DOHH2 (cell line): ENCODE data around the gene TRMT11.

Experiments
- H3F3A ChIP-seq: fragments of 200-600 bp; sonication (generic), shearing (Covaris generic); 2 replicates; pipeline ENCODE4 v1.6.0; 2016; ENCODE audit warnings: antibody characterized with exemption, mild to moderate bottlenecking; ENCODE audit not compliant: control insufficient read depth, insufficient read depth
- H3K27ac ChIP-seq: fragments of 200-600 bp; sonication (generic); 2 replicates; pipeline ENCODE4 v1.5.1; 2014; ENCODE audit warnings: low read depth, mild to moderate bottlenecking, low read length, moderate library complexity
- H3K27me3 ChIP-seq: fragments of 200-600 bp; sonication (generic); 2 replicates; pipeline ENCODE4 v1.6.1; 2014; ENCODE audit warnings: mild to moderate bottlenecking, low read length, mixed read lengths; ENCODE audit not compliant: control insufficient read depth
- H3K36me3 ChIP-seq: fragments of 200-600 bp; sonication (generic); 2 replicates; pipeline ENCODE4 v1.6.1; 2014; ENCODE audit warnings: mild to moderate bottlenecking, low read length, moderate library complexity, mixed read lengths; ENCODE audit not compliant: control insufficient read depth
- H3K4me1 ChIP-seq: fragments of 200-600 bp; sonication (generic); 2 replicates; pipeline ENCODE4 v1.6.1; 2014; ENCODE audit warnings: mild to moderate bottlenecking, low read length, mixed read lengths; ENCODE audit not compliant: control insufficient read depth
- H3K4me2 ChIP-seq: fragments of 200-600 bp; sonication (generic); 2 replicates; pipeline ENCODE4 v1.6.0; 2014; ENCODE audit warnings: mild to moderate bottlenecking, low read length, moderate library complexity
- H3K4me3 ChIP-seq: fragments of 200-600 bp; sonication (generic); 2 replicates; pipeline ENCODE4 v1.5.1; 2014; ENCODE audit warnings: mild to moderate bottlenecking, low read length, mixed read lengths
- H3K79me2 ChIP-seq: fragments of 200-600 bp; sonication (generic); 2 replicates; pipeline ENCODE4 v1.6.1; 2014; ENCODE audit warnings: mild to moderate bottlenecking, low read length, mixed read lengths; ENCODE audit not compliant: control insufficient read depth
- H3K9me2 ChIP-seq: fragments of 200-600 bp; sonication (generic); replicated peaks from 2 replicates; pipeline ENCODE4 v1.6.1; 2014; ENCODE audit warnings: mild to moderate bottlenecking, low read length, mixed read lengths; ENCODE audit not compliant: control insufficient read depth
- H3K9me3 ChIP-seq: fragments of 200-600 bp; sonication (generic); 2 replicates; pipeline ENCODE4 v1.6.1; 2014; ENCODE audit warnings: antibody characterized with exemption, low read length, mixed read lengths; ENCODE audit not compliant: control insufficient read depth, insufficient read depth
- H4K20me1 ChIP-seq: fragments of 200-600 bp; sonication (generic); 2 replicates; pipeline ENCODE4 v1.6.0; 2014; ENCODE audit warnings: low read depth, mild to moderate bottlenecking, antibody characterized with exemption, low read length, moderate library complexity; ENCODE audit not compliant: control insufficient read depth, insufficient read depth
- CTCF ChIP-seq: fragments of 200-600 bp; sonication (generic); IDR thresholded peaks from one replicate; pipeline ENCODE4 v1.5.1; 2014; ENCODE audit warnings: antibody characterized with exemption, mild to moderate bottlenecking, low read depth, low read length; ENCODE audit not compliant: poor library complexity, severe bottlenecking
- EZH2phosphoT487 ChIP-seq: fragments of 200-600 bp; sonication (generic); IDR thresholded peaks from 2 replicates; pipeline ENCODE4 v1.6.1; 2017; ENCODE audit warnings: borderline replicate concordance, mild to moderate bottlenecking, antibody characterized with exemption, low read length, moderate library complexity, mixed read lengths

Gene TRMT11

GRCh38 chr6:125951323-125951722, 35.0 kb upstream of the TRMT11 start:
- no peak overlapping the region for H3K4me3 ChIP-seq
- no peak overlapping the region for H3K4me2 ChIP-seq
- no peaks in the 10 kb centered on the region for H3K27me3 ChIP-seq
- no peaks in the 10 kb centered on the region for H3K9me3 ChIP-seq
- H3F3A ChIP-seq, result no peaks in the 10 kb centered on the region
- no peaks in the 10 kb centered on the region for H4K20me1 ChIP-seq
- TF ChIP-seq CTCF (no peak), EZH2phosphoT487 (no peak)
- H3K9me2 ChIP-seq, result no peaks in the 10 kb centered on the region
- no peak overlapping the region for H3K27ac ChIP-seq
- peaks cover 14% of the 10 kb centered on the region for H3K4me1 ChIP-seq
- H3K79me2 ChIP-seq, result no peaks in the 10 kb centered on the region
- no peaks in the 10 kb centered on the region for H3K36me3 ChIP-seq

GRCh38 chr6:125952764-125953501, 33.4 kb upstream of the TRMT11 start:
- H4K20me1 ChIP-seq, result no peaks in the 10 kb centered on the region
- no peaks in the 10 kb centered on the region for H3K27me3 ChIP-seq
- H3F3A ChIP-seq, result no peaks in the 10 kb centered on the region
- H3K4me1 ChIP-seq, result peaks cover 15% of the 10 kb centered on the region
- H3K79me2 ChIP-seq, result peaks cover 12% of the 10 kb centered on the region
- peaks cover 3% of the 10 kb centered on the region; the same call in 1 of the 2 replicates for H3K36me3 ChIP-seq
- no peaks in the 10 kb centered on the region for H3K9me2 ChIP-seq
- H3K9me3 ChIP-seq, result no peaks in the 10 kb centered on the region
- H3K4me3 ChIP-seq, result no peak overlapping the region
- H3K4me2 ChIP-seq, result peak overlapping the region; percentile 13; the same call in 1 of the 2 replicates
- TF ChIP-seq CTCF, result peak; percentile 26
- no peak for TF ChIP-seq EZH2phosphoT487
- no peak overlapping the region for H3K27ac ChIP-seq

- Histone ChIP-seq H3K9me3 (no peaks in the 10 kb centered on the region), H3K9me2 (no peaks in the 10 kb centered on the region), H3K36me3 (peaks cover 8% of the 10 kb centered on the region), H3K79me2 (peaks cover 18% of the 10 kb centered on the region), H3K4me3 (no peak overlapping the region), H3K4me2 (peak overlapping the region; percentile 13; the same call in 1 of the 2 replicates), H3K27me3 (no peaks in the 10 kb centered on the region), H3F3A (no peaks in the 10 kb centered on the region), H4K20me1 (no peaks in the 10 kb centered on the region), H3K27ac (no peak overlapping the region), H3K4me1 (peaks cover 21% of the 10 kb centered on the region)
- TF ChIP-seq EZH2phosphoT487, result no peak
- TF ChIP-seq CTCF, result no peak
These were observed 32.9 kb upstream of the TRMT11 start for GRCh38 chr6:125953502-125953875.
